LNCAP (cell line): ENCODE measurements around the gene FOXN3.

Source experiments
- CTCF ChIP-seq: fragments of 450-650 bp; IDR thresholded peaks from 2 replicates; pipeline ENCODE4 v1.5.1; 2017; ENCODE audit warnings: mild to moderate bottlenecking

The FOXN3 gene

GRCh38 chr14:89288114-89288513 lies 128.9 kb downstream of the FOXN3 start:
- TF ChIP-seq CTCF = no peak

GRCh38 chr14:89284333-89285058 lies 132.5 kb downstream of the FOXN3 start:
- no peak for TF ChIP-seq CTCF

- no peak for TF ChIP-seq CTCF
These were observed 133.5 kb downstream of the FOXN3 start for GRCh38 chr14:89283327-89284060.

GRCh38 chr14:89282191-89282590 lies 134.8 kb downstream of the FOXN3 start:
- no peak for TF ChIP-seq CTCF

GRCh38 chr14:89280600-89280999 lies 136.4 kb downstream of the FOXN3 start:
- TF ChIP-seq CTCF = no peak

- no peak for TF ChIP-seq CTCF
These were observed 137.3 kb downstream of the FOXN3 start for GRCh38 chr14:89279649-89280232.

- TF ChIP-seq CTCF = no peak
These were observed 139.8 kb downstream of the FOXN3 start for GRCh38 chr14:89277203-89277602.
